ENCODE measurements around the gene POLDIP2. TPM values are rescaled to one million over a fixed set of nuclear protein-coding genes. Genes with fewer than 3 reads are reported as not detected.
A peak's percentile ranks its signal among the peaks of the same experiment; 100 is the strongest.

Gene POLDIP2
- total RNA-seq, 1 donor from 2014 or later = 82.2 TPM

- TF ChIP-seq CTCF (IDR thresholded peaks at IDR 0.05) = no peak
- intact Hi-C loops (cut with DNase I) = no loop called here
These were observed 33.2 kb upstream of the POLDIP2 start for GRCh38 chr17:28390563-28390962.

GRCh38 chr17:28390141-28390540 is 32.8 kb upstream of the POLDIP2 start:
- peaks cover 55 to 64% of the 10 kb centered on the region in 2 donors for H3K36me3 ChIP-seq
- no peak for DNase-seq (ENCODE audit: low spot score in 2 of 2)
- no peaks in the 10 kb centered on the region for H3K27me3 ChIP-seq
- H3K27ac ChIP-seq = no peak overlapping the region
- intact Hi-C loops (cut with DNase I) = no loop called here
- TF ChIP-seq CTCF (IDR thresholded peaks at IDR 0.05) = no peak
- no peaks in the 10 kb centered on the region for H3K9me3 ChIP-seq
- H3K4me1 ChIP-seq = no peaks in the 10 kb centered on the region
- H3K4me3 ChIP-seq = no peak overlapping the region

More at GRCh38 chr17:28390563-28390962, 33.2 kb upstream of the POLDIP2 start:
- Histone ChIP-seq H3K27me3 (no peaks in the 10 kb centered on the region), H3K4me1 (no peaks in the 10 kb centered on the region), H3K4me3 (no peak overlapping the region), H3K9me3 (no peaks in the 10 kb centered on the region), H3K27ac (no peak overlapping the region), H3K36me3 (peaks cover 51 to 66% of the 10 kb centered on the region in 2 donors)
- no peak for DNase-seq (ENCODE audit: low spot score in 2 of 2)

GRCh38 chr17:28388106-28388505 is 30.8 kb upstream of the POLDIP2 start:
- DNase-seq (ENCODE audit: low spot score in 2 of 2) = peak in 1 of 2 donors; percentile 5
- Histone ChIP-seq H3K9me3 (no peaks in the 10 kb centered on the region), H3K27ac (no peak overlapping the region), H3K4me1 (no peaks in the 10 kb centered on the region), H3K36me3 (peaks cover 53 to 55% of the 10 kb centered on the region in 2 donors), H3K27me3 (no peaks in the 10 kb centered on the region), H3K4me3 (no peak overlapping the region)
- intact Hi-C loops (cut with DNase I) = no loop called here
- TF ChIP-seq CTCF (IDR thresholded peaks at IDR 0.05) = no peak

- no peak for TF ChIP-seq CTCF (IDR thresholded peaks at IDR 0.05)
- no peak for DNase-seq (ENCODE audit: low spot score in 2 of 2)
- Histone ChIP-seq H3K27ac (no peak overlapping the region), H3K4me3 (no peak overlapping the region), H3K36me3 (peaks cover 41 to 46% of the 10 kb centered on the region in 2 donors), H3K27me3 (no peaks in the 10 kb centered on the region), H3K4me1 (no peaks in the 10 kb centered on the region), H3K9me3 (no peaks in the 10 kb centered on the region)
- intact Hi-C loops (cut with DNase I) = no loop called here
These were observed 29.1 kb upstream of the POLDIP2 start for GRCh38 chr17:28386391-28386790.

GRCh38 chr17:28385406-28385805 is 28.1 kb upstream of the POLDIP2 start:
- H3K4me1 ChIP-seq = no peaks in the 10 kb centered on the region
- intact Hi-C loops (cut with DNase I) = no loop called here
- H3K27me3 ChIP-seq = no peaks in the 10 kb centered on the region
- no peaks in the 10 kb centered on the region for H3K9me3 ChIP-seq
- H3K4me3 ChIP-seq = peak overlapping the region in 1 of 2 donors; percentile 60
- no peak for TF ChIP-seq CTCF (IDR thresholded peaks at IDR 0.05)
- no peak overlapping the region for H3K27ac ChIP-seq
- H3K36me3 ChIP-seq = peaks cover 33 to 39% of the 10 kb centered on the region in 2 donors
- peak in 1 of 2 donors; percentile 1 for DNase-seq (ENCODE audit: low spot score in 2 of 2)

- intact Hi-C loops (cut with DNase I) = no loop called here
- no peaks in the 10 kb centered on the region for H3K4me1 ChIP-seq
- H3K27me3 ChIP-seq = no peaks in the 10 kb centered on the region
These were observed 27.7 kb upstream of the POLDIP2 start for GRCh38 chr17:28385037-28385400.

More at GRCh38 chr17:28385037-28385400, 27.7 kb upstream of the POLDIP2 start:
- no peaks in the 10 kb centered on the region for H3K9me3 ChIP-seq
- H3K36me3 ChIP-seq = peaks cover 32 to 35% of the 10 kb centered on the region in 2 donors
- no peak overlapping the region for H3K27ac ChIP-seq
- H3K4me3 ChIP-seq = peak overlapping the region; percentile 27 to 60
- no peak for TF ChIP-seq CTCF (IDR thresholded peaks at IDR 0.05)
- DNase-seq (ENCODE audit: low spot score in 2 of 2) = no peak
